ENCODE data around the gene CALHM4.
"Not testable (repeated sequence)": the region's sequence is repeated elsewhere in the genome, so short reads cannot be mapped to it uniquely, and the experiment has no call there.

CALHM4 gene

DNA sequence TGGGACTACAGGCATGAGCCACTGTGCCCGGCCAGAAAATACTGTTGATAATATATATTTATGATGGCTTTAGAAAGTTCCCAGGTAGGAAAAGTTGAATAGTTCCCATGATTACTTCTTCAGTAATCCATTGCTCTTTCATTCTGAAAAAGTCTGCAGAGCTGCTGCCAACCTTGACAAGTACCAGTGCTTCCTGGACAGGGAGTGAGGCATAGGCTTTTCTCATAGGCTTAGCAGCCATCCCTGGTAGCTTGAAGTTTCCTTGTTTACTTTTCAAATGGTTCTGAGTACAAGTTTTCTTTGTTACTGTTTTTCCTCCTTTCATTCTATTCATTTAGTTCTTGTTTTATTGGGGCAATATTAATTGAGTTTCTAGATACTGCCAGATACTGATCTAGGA is 25.6 kb downstream of the CALHM4 start:
- DNase-seq (ENCODE audit: extremely low read depth, low read depth): no peak
- H3K4me3 ChIP-seq (replicated peaks; ENCODE audit: low read depth, low read length): no peak overlapping the region
- TF ChIP-seq, protein P1, sequence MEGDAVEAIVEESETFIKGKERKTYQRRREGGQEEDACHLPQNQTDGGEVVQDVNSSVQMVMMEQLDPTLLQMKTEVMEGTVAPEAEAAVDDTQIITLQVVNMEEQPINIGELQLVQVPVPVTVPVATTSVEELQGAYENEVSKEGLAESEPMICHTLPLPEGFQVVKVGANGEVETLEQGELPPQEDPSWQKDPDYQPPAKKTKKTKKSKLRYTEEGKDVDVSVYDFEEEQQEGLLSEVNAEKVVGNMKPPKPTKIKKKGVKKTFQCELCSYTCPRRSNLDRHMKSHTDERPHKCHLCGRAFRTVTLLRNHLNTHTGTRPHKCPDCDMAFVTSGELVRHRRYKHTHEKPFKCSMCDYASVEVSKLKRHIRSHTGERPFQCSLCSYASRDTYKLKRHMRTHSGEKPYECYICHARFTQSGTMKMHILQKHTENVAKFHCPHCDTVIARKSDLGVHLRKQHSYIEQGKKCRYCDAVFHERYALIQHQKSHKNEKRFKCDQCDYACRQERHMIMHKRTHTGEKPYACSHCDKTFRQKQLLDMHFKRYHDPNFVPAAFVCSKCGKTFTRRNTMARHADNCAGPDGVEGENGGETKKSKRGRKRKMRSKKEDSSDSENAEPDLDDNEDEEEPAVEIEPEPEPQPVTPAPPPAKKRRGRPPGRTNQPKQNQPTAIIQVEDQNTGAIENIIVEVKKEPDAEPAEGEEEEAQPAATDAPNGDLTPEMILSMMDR (IDR thresholded peaks at IDR 0.05; ENCODE audit: low read depth, low read length, missing control alignments): no peak

GRCh38 chr6:116580198-116580597 is 26.6 kb downstream of the CALHM4 start:
- no peak overlapping the region for H3K4me3 ChIP-seq (replicated peaks; ENCODE audit: low read depth, low read length)
- no peak for DNase-seq (ENCODE audit: extremely low read depth, low read depth)
- TF ChIP-seq, protein P1 (IDR thresholded peaks at IDR 0.05; ENCODE audit: low read depth, low read length, missing control alignments): no peak

GRCh38 chr6:116586276-116586675 is 32.7 kb downstream of the CALHM4 start:
- H3K4me3 ChIP-seq (replicated peaks; ENCODE audit: low read depth, low read length): no peak overlapping the region
- no peak for DNase-seq (ENCODE audit: extremely low read depth, low read depth)
- TF ChIP-seq, protein P1 (IDR thresholded peaks at IDR 0.05; ENCODE audit: low read depth, low read length, missing control alignments): no peak

DNA sequence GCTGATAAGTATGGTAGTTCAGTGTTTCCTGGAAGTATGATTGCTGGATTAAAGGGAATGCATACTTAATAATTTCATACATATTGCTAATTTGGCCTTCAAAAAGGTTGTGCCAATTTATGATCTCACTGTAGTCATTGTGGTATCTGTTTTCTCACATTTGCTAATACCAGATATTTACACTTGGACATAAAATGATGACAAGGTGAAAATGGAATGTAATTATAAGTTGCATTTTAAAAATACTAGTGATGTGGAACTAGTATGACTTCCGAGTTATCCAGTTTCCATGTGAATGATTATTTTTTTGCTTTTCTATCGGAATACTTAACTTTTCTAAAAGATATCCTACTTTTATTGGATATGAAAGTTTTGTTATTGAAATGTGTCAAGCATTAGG is 33.2 kb downstream of the CALHM4 start:
- no peak overlapping the region for H3K4me3 ChIP-seq (replicated peaks; ENCODE audit: low read depth, low read length)
- TF ChIP-seq, protein P1 (IDR thresholded peaks at IDR 0.05; ENCODE audit: low read depth, low read length, missing control alignments): no peak
- no peak for DNase-seq (ENCODE audit: extremely low read depth, low read depth)

- DNase-seq (ENCODE audit: extremely low read depth, low read depth): no peak
Observed at GRCh38 chr6:116595247-116595646, 41.7 kb downstream of the CALHM4 start.

DNA sequence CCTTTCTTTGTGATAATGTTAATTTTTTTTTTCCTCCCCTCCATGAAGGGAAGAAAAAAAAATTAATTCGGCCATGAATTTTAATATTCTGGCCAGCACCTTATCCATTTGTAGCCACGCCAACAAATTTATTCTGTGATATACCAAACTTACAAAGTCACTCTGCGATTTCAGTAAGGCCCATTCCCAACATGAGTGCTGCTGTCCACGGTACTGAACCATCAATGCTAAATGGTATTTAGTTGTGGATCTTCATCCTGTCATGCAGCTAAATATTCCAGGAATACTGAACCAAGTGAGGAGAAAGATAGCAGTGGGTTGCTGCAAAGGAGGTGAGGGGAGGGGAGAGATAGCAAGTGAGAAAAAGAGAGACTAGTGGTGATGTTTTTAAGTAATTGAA is 43.3 kb downstream of the CALHM4 start:
- TF ChIP-seq, protein P1 (IDR thresholded peaks at IDR 0.05; ENCODE audit: low read depth, low read length, missing control alignments): no peak
- no peak overlapping the region for H3K4me3 ChIP-seq (replicated peaks; ENCODE audit: low read depth, low read length)
- DNase-seq (ENCODE audit: extremely low read depth, low read depth): no peak

More at GRCh38 chr6:116595247-116595646, 41.7 kb downstream of the CALHM4 start:
- no peak overlapping the region for H3K4me3 ChIP-seq (replicated peaks; ENCODE audit: low read depth, low read length)
- TF ChIP-seq, protein P1 (IDR thresholded peaks at IDR 0.05; ENCODE audit: low read depth, low read length, missing control alignments): no peak

DNA sequence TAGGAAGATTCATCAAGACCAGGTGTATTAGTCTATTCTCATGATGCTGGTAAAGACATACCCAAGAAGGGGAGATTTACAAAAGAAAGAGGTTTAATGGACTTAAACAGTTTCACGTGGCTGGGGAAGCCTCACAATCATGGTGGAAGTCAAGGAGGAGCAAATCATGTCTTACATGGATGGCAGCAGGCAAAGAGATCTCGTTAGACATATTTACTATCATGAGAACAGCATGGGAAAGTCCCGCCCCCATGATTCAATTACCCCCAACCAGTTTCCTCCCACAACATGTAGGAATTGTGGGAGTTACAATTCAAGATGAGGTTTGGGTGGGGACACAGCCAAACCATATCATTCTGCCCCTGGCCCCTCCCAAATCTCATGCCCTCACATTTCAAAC is 50.4 kb downstream of the CALHM4 start:
- DNase-seq (ENCODE audit: extremely low read depth, low read depth); H3K4me3 ChIP-seq (replicated peaks; ENCODE audit: low read depth, low read length): not testable (repeated sequence)

DNA sequence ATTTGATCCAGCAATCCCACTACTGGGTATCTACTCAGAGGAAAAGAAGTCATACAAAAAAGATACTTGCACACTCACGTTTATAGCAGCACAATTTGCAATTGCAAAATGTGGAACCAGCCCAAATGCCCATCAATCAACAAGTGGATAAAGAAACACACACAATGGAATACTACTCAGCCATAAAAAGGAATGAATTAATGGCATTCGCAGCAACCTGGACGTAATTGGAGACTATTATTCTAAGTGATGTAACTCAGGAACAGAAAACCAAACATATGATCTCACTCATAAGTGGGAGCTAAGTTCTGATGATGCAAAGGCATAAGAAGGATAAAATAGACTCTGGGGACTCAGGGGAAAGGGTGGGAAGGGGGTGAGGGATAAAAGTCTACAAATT is 51.3 kb downstream of the CALHM4 start:
- H3K4me3 ChIP-seq (replicated peaks; ENCODE audit: low read depth, low read length); DNase-seq (ENCODE audit: extremely low read depth, low read depth): not testable (repeated sequence)

Data from HFF-Myc (cell line).